C4-2B (cell line): ENCODE measurements around the gene TMEM145.

Experiments
- CTCF ChIP-seq: fragments of 450-650 bp; conservative IDR thresholded peaks from 2 replicates; pipeline ENCODE4 v1.5.1; 2017; ENCODE audit warnings: mild to moderate bottlenecking
- ZFX ChIP-seq: fragments of 450-650 bp; IDR thresholded peaks from 2 replicates; pipeline ENCODE4 v1.6.1; 2017

DNA sequence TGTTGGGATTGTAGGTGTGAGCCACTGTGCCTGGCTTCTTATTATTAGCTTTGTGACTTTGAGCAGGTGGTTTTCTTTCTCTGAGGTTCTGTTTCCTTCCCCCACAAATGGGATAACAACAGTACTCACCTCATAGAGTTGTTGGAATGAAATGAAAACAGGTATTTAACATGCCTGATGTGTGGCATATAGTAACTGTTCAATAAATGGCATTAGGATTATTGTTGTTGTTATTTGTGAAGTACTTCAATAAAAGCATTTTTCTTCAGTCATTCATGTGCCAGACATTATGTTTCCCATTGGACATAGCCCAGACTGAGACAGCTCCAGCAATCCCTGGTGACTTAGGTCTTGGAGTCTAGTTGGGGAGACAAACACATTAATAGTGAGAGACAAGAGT, 13.9 kb downstream of the TMEM145 start:
- TF ChIP-seq CTCF (no peak), ZFX (no peak)
